ENCODE data around the gene GPC6. TPM values are rescaled to one million over a fixed set of nuclear protein-coding genes. Genes with fewer than 3 reads are reported as not detected.
"Not testable (repeated sequence)": the region's sequence is repeated elsewhere in the genome, so short reads cannot be mapped to it uniquely, and the experiment has no call there.

GPC6 gene
- total RNA-seq, 1 donor from 2014 or later = 13.8 TPM

DNA sequence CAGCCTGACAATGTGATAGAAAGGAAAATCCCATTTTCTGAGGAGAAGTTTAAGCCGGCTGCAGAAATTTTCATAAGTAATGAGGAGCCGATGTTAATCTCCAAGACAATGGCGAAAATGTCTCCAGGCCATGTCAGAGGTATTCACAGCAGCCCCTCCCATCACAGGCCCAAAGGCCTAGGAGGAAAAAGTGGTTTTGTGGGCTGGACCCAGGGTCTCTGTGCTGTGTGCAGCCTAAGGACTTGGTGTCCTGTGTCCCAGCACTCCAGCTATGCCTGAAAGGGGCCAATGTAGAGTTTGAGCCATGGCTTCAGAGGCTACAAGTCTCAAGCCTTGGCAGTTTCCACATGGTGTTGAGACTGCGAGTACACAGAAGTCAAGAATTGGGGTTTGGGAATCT lies 32.9 kb upstream of the GPC6 start:
- intact Hi-C loops (cut with DNase I) = no loop called here
- Histone ChIP-seq H3K4me1 (no peaks in the 10 kb centered on the region), H3K4me3 (no peak overlapping the region), H3K27me3 (no peaks in the 10 kb centered on the region), H3K27ac (no peak overlapping the region), H3K9me3 (no peaks in the 10 kb centered on the region), H3K36me3 (no peaks in the 10 kb centered on the region)
- TF ChIP-seq POLR2A (IDR thresholded peaks at IDR 0.05) (no peak), POLR2AphosphoS5 (IDR thresholded peaks at IDR 0.05; ENCODE audit: insufficient read depth in 1 of 2, low read depth in 1 of 2) (no peak)
- TF ChIP-seq, protein P1, sequence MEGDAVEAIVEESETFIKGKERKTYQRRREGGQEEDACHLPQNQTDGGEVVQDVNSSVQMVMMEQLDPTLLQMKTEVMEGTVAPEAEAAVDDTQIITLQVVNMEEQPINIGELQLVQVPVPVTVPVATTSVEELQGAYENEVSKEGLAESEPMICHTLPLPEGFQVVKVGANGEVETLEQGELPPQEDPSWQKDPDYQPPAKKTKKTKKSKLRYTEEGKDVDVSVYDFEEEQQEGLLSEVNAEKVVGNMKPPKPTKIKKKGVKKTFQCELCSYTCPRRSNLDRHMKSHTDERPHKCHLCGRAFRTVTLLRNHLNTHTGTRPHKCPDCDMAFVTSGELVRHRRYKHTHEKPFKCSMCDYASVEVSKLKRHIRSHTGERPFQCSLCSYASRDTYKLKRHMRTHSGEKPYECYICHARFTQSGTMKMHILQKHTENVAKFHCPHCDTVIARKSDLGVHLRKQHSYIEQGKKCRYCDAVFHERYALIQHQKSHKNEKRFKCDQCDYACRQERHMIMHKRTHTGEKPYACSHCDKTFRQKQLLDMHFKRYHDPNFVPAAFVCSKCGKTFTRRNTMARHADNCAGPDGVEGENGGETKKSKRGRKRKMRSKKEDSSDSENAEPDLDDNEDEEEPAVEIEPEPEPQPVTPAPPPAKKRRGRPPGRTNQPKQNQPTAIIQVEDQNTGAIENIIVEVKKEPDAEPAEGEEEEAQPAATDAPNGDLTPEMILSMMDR (IDR thresholded peaks at IDR 0.05) = no peak
- no peak for DNase-seq (ENCODE audit: extremely low spot score in 2 of 2)

- TF ChIP-seq POLR2A (IDR thresholded peaks at IDR 0.05) = no peak
- no peak for TF ChIP-seq POLR2AphosphoS5 (IDR thresholded peaks at IDR 0.05; ENCODE audit: insufficient read depth in 1 of 2, low read depth in 1 of 2)
- TF ChIP-seq, protein P1 (IDR thresholded peaks at IDR 0.05) = no peak
- H3K4me3 ChIP-seq = no peak overlapping the region
- intact Hi-C loops (cut with DNase I) = no loop called here
- H3K27ac ChIP-seq = no peak overlapping the region
- H3K27me3 ChIP-seq = no peaks in the 10 kb centered on the region
- DNase-seq (ENCODE audit: extremely low spot score in 2 of 2) = no peak
- H3K9me3 ChIP-seq = no peaks in the 10 kb centered on the region
- no peaks in the 10 kb centered on the region for H3K36me3 ChIP-seq
- H3K4me1 ChIP-seq = no peaks in the 10 kb centered on the region
These were observed 26.8 kb upstream of the GPC6 start for GRCh38 chr13:93199856-93200255.

DNA sequence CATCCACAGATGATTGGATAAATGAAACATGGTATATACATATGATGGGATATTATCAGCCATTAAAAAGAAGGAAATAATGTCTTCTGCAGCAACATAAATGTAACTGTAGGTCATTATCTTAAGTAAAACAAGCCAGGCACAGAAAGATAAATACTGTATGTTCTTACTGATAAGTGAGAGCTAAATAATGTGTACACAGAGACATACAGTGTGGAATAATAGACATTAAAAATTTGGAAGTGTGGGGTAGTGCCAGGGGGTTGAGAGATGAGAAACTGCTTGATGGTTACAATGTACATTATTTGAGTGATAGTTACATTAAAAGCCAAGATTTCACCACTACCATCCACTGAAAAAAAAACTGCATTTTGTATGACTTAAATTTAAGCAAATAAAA lies 26.0 kb upstream of the GPC6 start:
- intact Hi-C loops (cut with DNase I) = no loop called here
- no peak for DNase-seq (ENCODE audit: extremely low spot score in 2 of 2)
- H3K9me3 ChIP-seq = no peaks in the 10 kb centered on the region
- H3K27ac ChIP-seq = no peak overlapping the region
- TF ChIP-seq, protein P1 (IDR thresholded peaks at IDR 0.05) = no peak
- no peak for TF ChIP-seq POLR2AphosphoS5 (IDR thresholded peaks at IDR 0.05; ENCODE audit: insufficient read depth in 1 of 2, low read depth in 1 of 2)
- no peak for TF ChIP-seq POLR2A (IDR thresholded peaks at IDR 0.05)
- H3K4me3 ChIP-seq = no peak overlapping the region
- H3K4me1 ChIP-seq = no peaks in the 10 kb centered on the region
- no peaks in the 10 kb centered on the region for H3K36me3 ChIP-seq
- H3K27me3 ChIP-seq = no peaks in the 10 kb centered on the region

DNA sequence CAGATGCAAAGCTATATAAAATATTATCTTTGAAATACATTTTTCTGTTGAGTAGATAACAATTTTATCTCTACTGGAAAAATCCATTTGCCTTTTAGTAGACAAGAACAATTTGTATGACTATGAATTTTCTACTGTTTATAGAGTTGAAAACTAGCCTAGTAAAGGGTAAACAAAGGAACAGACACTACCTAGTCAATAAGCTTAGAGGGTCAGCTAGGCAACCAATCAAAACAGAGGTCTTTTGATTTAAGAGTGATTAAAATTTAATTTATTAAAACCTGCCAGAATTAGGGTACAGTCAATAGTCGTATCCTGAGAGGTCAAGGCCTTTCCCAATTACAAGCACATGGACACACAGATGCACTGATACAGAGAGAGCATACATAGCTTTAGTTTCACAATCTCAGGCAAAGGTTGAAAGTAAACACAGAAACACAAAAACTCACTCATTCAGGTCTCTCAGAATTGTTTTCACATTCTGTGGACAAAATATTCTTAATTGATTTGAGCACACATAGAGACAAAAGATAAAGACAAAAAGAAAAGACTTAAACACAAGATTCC lies 24.5 kb upstream of the GPC6 start:
- Histone ChIP-seq H3K27me3 (no peaks in the 10 kb centered on the region), H3K27ac (no peak overlapping the region), H3K4me1 (no peaks in the 10 kb centered on the region), H3K9me3 (no peaks in the 10 kb centered on the region), H3K36me3 (no peaks in the 10 kb centered on the region), H3K4me3 (no peak overlapping the region)
- intact Hi-C loops (cut with DNase I) = no loop called here
- no peak for DNase-seq (ENCODE audit: extremely low spot score in 2 of 2)
- TF ChIP-seq POLR2A (IDR thresholded peaks at IDR 0.05) (no peak), POLR2AphosphoS5 (IDR thresholded peaks at IDR 0.05; ENCODE audit: insufficient read depth in 1 of 2, low read depth in 1 of 2) (no peak)
- TF ChIP-seq, protein P1 (IDR thresholded peaks at IDR 0.05) = no peak

DNA sequence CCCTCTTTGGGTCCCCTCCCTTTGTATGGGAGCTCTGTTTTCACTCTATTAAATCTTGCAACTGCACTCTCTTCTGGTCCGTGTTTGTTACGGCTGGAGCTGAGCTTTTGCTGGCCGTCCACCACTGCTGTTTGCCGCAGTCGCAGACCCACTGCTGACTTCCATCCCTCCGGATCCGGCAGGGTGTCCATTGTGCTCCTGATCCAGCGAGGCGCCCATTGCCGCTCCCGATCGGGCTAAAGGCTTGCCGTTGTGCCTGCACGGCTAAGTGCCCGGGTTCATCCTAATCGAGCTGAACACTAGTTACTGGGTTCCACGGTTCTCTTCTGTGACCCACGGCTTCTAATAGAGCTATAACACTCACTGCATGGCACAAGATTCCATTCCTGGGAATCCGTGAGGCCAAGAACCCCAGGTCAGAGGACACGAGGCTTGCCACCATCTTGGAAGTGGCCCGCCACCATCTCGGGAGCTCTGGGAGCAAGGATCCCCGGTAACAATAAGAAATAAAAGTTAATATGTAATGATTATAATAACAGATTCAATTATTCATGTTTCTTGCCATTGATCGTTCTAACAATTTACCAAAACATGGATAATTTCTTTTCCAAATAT lies 19.7 kb upstream of the GPC6 start:
- DNase-seq (ENCODE audit: extremely low spot score in 2 of 2); H3K36me3 ChIP-seq; H3K27ac ChIP-seq; H3K4me1 ChIP-seq; intact Hi-C loops (cut with DNase I); H3K4me3 ChIP-seq; H3K27me3 ChIP-seq; H3K9me3 ChIP-seq: not testable (repeated sequence)

Data from vagina (tissue), 2 donors.